ES-I3 (cell line): ENCODE measurements around the gene ASH1L.
A peak's percentile ranks its signal among the peaks of the same experiment; 100 is the strongest.
"Not testable (repeated sequence)": the region's sequence is repeated elsewhere in the genome, so short reads cannot be mapped to it uniquely, and the experiment has no call there.

ENCODE experiments used
- H3K36me3 ChIP-seq: 2 replicates; pipeline ENCODE4 v1.6.1; 2013; ENCODE audit warnings: mild to moderate bottlenecking, low read length, control low read depth, moderate library complexity; ENCODE audit not compliant: insufficient read depth
- H3K4me1 ChIP-seq: 2 replicates; pipeline ENCODE4 v1.6.1; 2013; ENCODE audit warnings: mild to moderate bottlenecking, control low read depth, low read length; ENCODE audit not compliant: insufficient read depth
- H3K9ac ChIP-seq: 2 replicates; pipeline ENCODE4 v1.6.1; 2013; ENCODE audit warnings: low read depth, mild to moderate bottlenecking, low read length, moderate library complexity
- H3K9me3 ChIP-seq: 2 replicates; pipeline ENCODE4 v1.6.1; 2013; ENCODE audit warnings: mild to moderate bottlenecking, low read length, moderate library complexity; ENCODE audit not compliant: control insufficient read depth, insufficient read depth

ASH1L gene

DNA sequence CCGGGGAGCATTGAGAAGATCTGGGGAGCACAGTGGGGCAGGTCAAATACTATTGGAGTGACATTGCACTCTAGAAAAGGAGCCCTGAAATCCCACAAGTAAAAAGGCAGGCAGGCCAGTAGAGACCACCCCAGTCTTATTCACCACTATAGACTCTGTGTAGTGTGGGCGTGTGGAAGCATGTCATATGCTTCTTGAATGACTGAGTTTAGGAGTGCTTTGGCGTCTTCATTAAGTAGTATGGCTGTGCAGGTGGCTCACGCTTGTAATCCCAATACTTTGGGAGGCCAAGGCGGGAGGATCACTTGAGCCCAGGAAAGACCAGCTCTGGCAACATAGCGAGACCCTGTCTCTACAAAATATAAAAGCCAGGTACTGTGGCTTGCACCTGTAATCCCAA, 21.2 kb upstream of the ASH1L start:
- H3K9me3 ChIP-seq, H3K4me1 ChIP-seq, H3K36me3 ChIP-seq, H3K9ac ChIP-seq: not testable (repeated sequence)

DNA sequence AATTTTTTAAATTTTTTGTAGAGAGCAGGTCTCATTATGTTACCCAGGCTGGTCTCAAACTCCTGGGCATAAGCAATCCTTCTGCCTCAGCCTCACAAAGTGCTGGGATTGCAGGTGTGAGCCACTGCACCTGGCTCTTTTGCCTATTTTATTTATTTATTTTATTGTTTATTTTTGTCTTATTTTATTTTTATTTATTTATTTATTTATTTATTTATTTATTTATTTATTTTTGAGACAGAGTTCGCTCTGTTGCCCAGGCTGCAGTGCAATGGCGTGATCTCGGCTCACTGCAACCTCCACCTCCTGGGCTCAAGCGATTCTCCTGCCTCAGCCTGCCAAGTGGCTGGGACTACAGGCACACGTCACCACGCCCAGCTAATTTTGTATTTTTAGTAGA, 13.0 kb upstream of the ASH1L start:
- H3K4me1 ChIP-seq, H3K9me3 ChIP-seq, H3K9ac ChIP-seq, H3K36me3 ChIP-seq: not testable (repeated sequence)

DNA sequence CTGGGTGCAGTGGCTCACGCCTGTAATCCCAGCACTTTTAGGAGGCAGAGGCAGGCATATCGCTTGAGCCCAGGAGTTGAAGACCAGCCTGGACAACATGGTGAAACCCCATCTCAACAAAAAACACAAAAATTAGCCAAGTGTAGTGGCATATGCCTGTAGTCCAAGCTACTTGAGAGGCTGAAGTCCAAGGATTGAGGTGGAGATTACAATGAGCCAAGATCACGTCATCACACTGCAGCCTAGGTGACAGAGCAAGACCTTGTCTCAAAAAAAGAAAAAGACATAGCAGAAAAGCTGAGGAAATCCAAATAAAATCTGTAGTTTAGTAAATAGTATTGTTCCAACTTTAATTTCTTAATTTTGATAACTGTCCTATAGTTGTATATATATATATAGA, 11.5 kb upstream of the ASH1L start:
- Histone ChIP-seq H3K9me3 (no peaks in the 10 kb centered on the region), H3K36me3 (no peaks in the 10 kb centered on the region), H3K4me1 (no peaks in the 10 kb centered on the region), H3K9ac (no peak overlapping the region)

DNA sequence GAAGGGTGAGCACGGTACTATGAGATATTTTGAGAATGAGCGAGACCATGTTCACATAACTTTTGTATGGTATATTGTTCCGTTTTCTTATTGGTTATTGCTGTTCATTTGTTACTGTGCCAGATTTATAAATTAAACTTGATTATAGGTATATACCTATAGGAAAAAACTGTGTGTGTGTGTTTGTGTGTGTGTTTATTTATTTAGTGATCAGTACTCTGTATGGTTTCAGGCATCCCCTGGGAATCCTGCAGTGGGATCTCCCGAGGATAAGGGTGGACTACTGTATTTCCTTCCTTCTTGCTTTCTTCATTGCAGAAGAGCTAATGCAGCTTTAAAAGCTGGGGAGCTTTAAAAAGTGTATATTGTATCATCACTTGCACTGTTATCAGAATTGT, 8.0 kb upstream of the ASH1L start:
- no peaks in the 10 kb centered on the region for H3K36me3 ChIP-seq
- H3K4me1 ChIP-seq: no peaks in the 10 kb centered on the region
- no peaks in the 10 kb centered on the region for H3K9me3 ChIP-seq
- no peak overlapping the region for H3K9ac ChIP-seq

DNA sequence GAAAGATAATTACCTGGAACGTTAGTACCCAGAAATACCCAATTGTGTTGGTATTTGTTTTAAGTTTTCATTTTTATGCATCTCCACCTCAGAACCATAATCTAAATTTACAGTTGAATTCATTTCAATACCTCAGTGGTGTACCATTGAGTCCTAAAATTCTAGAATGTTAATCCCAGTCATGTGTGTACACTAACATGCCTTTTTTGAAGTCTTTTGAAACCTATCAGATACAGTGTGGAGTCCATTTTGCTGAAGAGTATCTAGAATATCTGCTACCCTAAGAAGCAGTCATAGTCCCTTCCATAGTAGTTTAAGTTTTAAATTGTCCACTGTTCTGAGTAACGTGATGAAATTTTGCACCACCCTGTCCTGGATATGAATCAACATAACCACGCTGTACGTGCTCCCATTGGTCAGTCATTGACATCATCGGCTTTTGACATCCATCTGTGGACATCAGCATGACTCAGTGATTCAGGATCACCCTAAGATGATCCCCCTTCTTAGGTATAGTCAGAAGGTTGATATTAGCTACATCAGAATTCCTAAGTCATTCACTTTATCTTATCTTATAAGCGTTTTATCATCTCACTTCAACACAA, 7.5 kb upstream of the ASH1L start:
- H3K4me1 ChIP-seq: no peaks in the 10 kb centered on the region
- H3K9ac ChIP-seq: no peak overlapping the region
- H3K36me3 ChIP-seq: no peaks in the 10 kb centered on the region
- H3K9me3 ChIP-seq: no peaks in the 10 kb centered on the region

DNA sequence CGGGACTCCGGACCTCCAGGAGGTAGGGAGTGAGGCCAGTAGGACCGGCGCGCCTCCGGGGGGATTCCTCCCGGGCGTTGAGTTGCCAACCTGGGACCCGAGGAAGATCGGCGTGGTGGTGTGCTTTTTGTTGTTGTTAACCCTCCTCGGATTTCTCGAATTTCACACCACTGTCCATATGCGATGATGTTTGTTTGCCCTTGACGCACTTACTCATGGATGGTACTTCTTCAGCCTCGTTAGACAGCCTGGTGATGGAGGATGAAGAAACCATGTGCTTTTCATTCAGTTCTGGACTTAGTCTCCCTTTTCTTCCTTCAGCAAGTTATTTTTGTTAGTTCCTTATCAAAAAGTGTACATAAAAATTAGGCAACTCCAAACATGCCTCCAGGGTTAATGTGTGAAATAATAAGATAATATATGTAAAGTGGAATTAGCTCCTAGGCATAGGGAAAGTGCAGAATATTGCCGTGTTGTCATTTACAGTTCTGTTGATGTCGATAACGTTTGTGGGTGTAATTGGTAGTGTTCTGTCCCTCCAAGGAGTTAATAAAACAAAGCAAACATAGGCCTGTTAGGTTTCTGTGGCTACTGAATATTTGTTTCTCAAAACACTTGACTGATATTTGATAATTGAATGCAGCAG, 897 bp upstream of the ASH1L start:
- not testable (repeated sequence) for H3K4me1 ChIP-seq, H3K36me3 ChIP-seq
- H3K9ac ChIP-seq: peak overlapping the region; percentile 90

DNA sequence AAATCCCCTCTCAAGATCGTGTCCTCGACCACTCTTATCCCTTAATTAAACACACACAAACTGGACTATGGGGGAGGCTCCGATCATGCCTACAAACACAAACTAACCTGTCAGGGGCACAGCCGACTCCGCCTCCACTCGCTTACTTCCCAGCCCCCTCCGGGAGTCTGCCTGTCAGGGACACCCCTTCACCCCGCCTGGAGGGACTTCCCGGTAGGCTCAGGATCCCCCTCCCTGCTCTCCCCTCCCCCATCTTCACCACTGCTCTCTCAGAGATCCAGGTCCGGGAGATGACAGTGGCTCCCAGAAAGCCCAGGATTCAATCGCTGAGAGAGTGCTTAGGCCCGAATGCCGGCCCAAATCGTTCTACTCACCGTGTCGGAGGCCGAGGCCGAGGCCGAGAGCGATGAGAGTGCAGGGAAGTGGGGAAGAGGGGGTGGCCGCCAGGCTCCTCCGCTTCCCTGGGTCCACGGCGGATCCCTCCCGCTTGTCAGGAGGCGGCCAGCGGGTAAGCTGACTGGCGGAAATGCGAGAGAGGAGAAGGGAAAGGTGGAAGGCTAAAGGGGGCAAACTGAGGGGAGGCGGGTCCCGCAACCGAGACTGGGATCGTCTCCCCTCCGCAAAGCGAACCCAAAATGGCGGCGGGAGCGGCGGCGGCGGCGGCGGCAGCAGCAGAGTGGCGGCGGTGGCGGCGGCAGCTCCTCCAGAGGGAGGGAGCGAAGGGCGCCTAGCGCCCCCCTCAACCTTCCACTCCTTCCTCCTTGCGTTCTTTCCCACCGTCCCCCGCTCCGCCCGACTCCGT, 623 bp downstream of the ASH1L start:
- H3K4me1 ChIP-seq, H3K9me3 ChIP-seq, H3K36me3 ChIP-seq: not testable (repeated sequence)
- peak overlapping the region; percentile 99 for H3K9ac ChIP-seq

More for the DNA sequence above, 897 bp upstream of the ASH1L start:
- not testable (repeated sequence) for H3K9me3 ChIP-seq

DNA sequence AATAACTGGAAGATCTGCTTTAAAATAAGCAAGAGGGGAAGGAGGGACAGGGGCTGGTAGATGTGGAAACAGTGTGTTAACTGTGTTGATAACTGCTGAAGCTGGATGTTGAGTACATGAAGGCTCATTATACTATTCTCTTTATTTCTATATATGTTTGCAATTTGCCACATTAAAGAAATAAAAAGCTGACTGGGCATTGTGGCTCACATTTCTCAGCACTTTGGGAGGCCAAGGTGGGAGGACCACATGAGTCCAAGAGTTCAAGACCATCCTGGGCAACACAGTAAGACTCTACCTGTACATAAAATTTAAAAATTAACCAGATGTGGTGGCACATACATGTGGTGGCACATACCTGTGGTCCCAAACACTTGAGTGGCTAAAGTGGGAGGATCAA, 6.7 kb downstream of the ASH1L start:
- Histone ChIP-seq H3K9ac (no peak overlapping the region), H3K9me3 (no peaks in the 10 kb centered on the region), H3K4me1 (0 out of 2 replicates have a peak, but pooled peaks cover 6% of the 10 kb centered on the region), H3K36me3 (no peaks in the 10 kb centered on the region; the same call in 1 of the 2 replicates)

DNA sequence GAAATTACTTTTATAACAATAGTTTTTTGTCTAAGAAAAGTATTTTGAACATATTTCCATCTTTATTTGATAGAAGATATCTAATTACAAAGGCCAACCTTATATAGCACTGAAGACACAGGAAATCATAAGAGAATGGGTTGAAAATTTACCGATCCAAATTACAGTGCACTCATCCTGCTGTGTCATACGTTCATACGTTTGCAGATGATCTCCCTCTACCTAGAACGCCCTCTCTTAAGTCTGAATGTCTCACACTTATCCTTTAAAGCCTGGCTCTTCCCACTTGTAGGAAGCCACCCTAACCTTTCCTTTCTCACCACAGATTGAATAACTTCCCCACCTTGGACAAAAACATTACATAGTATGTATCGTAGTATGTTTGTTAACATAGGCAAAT, 9.3 kb downstream of the ASH1L start:
- H3K36me3 ChIP-seq: no peaks in the 10 kb centered on the region; the same call in 1 of the 2 replicates
- no peak overlapping the region for H3K9ac ChIP-seq
- H3K9me3 ChIP-seq: no peaks in the 10 kb centered on the region

DNA sequence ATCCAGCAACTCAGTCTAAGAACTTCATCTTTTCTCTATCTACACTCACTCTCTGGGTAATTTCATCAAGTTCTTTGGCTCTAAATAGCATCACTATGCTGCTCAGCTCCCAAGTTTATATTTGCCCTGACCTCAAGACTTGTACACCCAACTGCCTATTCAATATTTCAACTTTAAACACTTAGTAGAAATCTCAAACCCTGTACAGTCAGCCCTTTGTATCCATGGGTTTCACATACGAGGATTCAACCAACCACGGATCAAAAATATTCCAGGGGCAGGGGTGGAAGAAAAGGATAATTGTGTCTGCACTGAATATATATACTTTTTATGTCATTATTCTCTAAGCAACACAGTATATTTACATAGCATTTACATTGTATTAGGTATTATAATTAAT, 13.9 kb downstream of the ASH1L start:
- H3K36me3 ChIP-seq: no peaks in the 10 kb centered on the region; the same call in 1 of the 2 replicates
- H3K9ac ChIP-seq: no peak overlapping the region
- no peaks in the 10 kb centered on the region for H3K4me1 ChIP-seq
- H3K9me3 ChIP-seq: no peaks in the 10 kb centered on the region

More for the DNA sequence above, 9.3 kb downstream of the ASH1L start:
- H3K4me1 ChIP-seq: no peaks in the 10 kb centered on the region

DNA sequence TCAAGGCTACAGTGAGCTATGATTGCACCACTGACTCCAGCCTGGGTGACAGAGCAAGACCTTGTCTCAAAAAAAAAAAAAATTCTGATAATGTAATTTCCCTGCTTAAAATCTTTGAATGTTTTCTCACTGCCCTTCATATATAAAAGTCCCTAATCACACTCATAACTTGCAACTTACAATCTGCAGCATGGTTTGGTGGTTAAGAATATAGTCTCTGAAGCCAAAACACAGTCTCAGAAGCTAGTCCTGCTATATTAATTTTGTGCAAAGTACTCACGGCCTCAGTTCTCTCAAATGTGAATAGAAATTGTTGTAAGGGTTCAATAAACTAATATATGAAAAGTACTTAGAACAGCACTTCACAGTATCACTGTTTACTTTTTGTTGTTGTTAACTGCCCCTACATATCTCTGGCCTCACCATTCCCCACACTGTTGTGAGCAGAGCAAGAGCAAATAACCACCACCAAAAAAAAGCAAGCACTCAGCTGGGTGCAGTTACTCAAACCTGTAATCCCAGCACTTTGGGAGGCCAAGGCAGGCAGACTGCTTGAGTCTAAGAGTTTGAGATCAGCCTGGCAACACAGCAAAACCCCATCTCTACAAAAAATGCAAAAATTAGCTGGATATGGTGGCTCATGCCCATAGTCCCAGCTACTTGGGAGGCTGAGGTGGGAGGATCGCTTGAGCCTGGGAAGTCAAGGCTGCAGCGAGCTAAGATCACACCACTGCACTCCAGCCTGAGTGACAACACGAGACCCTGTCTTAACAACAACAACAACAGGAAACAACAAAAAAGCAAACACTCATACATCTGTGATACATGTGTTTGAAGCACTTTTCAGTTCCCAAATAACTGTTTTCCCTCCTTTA, 22.4 kb downstream of the ASH1L start:
- Histone ChIP-seq H3K36me3 (no peaks in the 10 kb centered on the region), H3K9ac (no peak overlapping the region), H3K9me3 (no peaks in the 10 kb centered on the region), H3K4me1 (no peaks in the 10 kb centered on the region; the same call in 1 of the 2 replicates)

DNA sequence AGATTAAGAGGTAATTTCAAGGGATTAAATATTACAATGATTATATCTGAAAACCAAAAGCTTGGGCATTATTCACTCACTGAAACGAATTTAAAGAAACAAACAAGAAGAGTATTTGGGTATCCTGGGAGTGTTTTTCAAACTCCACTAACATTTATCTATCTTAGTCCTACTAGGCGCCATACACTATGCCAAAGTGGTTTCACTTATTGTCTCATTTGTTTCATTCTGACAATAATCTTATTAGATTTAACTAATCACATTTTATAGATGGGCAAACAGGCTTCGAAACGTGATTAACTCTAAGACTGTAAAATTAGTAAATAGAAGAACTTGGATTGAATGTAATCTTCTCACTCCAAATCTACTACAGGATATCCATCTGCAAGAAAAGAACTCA, 25.4 kb downstream of the ASH1L start:
- Histone ChIP-seq H3K36me3 (no peaks in the 10 kb centered on the region), H3K9ac (no peak overlapping the region), H3K4me1 (no peaks in the 10 kb centered on the region; the same call in 1 of the 2 replicates), H3K9me3 (no peaks in the 10 kb centered on the region)

DNA sequence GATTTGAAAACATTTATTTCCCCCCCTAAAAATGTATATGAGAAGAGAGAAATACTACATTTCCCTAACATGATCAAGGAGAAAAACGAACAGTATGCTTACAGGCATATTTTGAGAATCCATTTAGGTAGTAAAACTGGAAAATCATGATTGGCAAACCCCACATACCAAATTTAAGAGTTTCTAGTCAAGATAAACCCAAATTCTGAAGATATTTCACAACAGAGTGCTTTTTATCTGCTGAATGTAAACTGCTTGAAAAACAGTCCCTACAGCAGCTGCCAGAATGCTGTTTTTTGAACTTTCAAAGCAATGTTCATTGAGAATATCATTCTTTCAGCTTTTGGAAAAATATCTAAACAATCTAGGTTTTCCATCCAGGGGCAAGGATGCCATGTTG, 31.0 kb downstream of the ASH1L start:
- Histone ChIP-seq H3K9me3 (no peaks in the 10 kb centered on the region), H3K4me1 (no peaks in the 10 kb centered on the region)

DNA sequence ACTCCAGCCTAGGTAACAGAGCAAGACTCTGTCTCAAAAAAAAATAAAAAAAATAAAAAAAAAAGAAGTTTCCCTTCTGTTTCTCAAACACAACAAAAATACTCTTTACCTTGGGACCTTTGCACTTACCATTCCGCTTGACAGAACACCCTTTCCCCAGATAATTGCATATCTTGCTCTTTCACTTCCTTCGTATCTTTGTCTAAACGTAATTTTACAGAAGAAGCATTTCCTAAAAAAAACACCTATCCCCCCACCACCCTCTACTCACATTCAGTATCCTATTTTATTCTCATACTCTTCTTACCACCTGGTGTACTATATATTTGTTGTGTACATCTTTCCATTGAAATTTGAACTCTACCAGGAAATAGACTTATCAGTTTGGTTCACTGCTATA, 32.7 kb downstream of the ASH1L start:
- H3K4me1 ChIP-seq: no peaks in the 10 kb centered on the region
- H3K9me3 ChIP-seq: no peaks in the 10 kb centered on the region
- H3K9ac ChIP-seq: no peak overlapping the region
- H3K36me3 ChIP-seq: no peaks in the 10 kb centered on the region

More for the DNA sequence above, 31.0 kb downstream of the ASH1L start:
- Histone ChIP-seq H3K36me3 (no peaks in the 10 kb centered on the region), H3K9ac (no peak overlapping the region)
